Measurements from ENCODE around the gene DEFB129. TPM values are rescaled to one million over a fixed set of nuclear protein-coding genes. Genes with fewer than 3 reads are reported as not detected.

DEFB129 gene
- total RNA-seq, 1 experiment from 2014 or later, result not detected

Other genes with a start within 250 kb of the DEFB129 start
- gene DEFB125, start 139.6 kb upstream of the DEFB129 start, total RNA-seq (2014; rRNA removed; shearing (Covaris generic); ENCODE audit: low replicate concordance), result 0.14 TPM in 1 of 2 replicates, not detected in the other
- gene DEFB126, start 84.7 kb upstream of the DEFB129 start, total RNA-seq (2014; rRNA removed; shearing (Covaris generic); ENCODE audit: low replicate concordance), result not detected in 2 replicates
- gene DEFB127, start 69.8 kb upstream of the DEFB129 start, total RNA-seq (2014; rRNA removed; shearing (Covaris generic); ENCODE audit: low replicate concordance), result not detected in 2 replicates
- not detected in 2 replicates for gene DEFB128, start 37.5 kb upstream of the DEFB129 start, total RNA-seq (2014; rRNA removed; shearing (Covaris generic); ENCODE audit: low replicate concordance)
- gene DEFB132, start 30.5 kb downstream of the DEFB129 start, total RNA-seq (2014; rRNA removed; shearing (Covaris generic); ENCODE audit: low replicate concordance), result 0.22 TPM in 1 of 2 replicates, not detected in the other
- 1.8 and 2.0 TPM in 2 replicates for gene C20orf96, start 63.5 kb downstream of the DEFB129 start, total RNA-seq (2014; rRNA removed; shearing (Covaris generic); ENCODE audit: low replicate concordance)
- gene ZCCHC3, start 70.3 kb downstream of the DEFB129 start, total RNA-seq (2014; rRNA removed; shearing (Covaris generic); ENCODE audit: low replicate concordance), result 20.6 and 22.2 TPM in 2 replicates
- 8.3 and 18.0 TPM in 2 replicates for gene SOX12, start 98.3 kb downstream of the DEFB129 start, total RNA-seq (2014; rRNA removed; shearing (Covaris generic); ENCODE audit: low replicate concordance)
- 18.2 and 28.3 TPM in 2 replicates for gene NRSN2, start 119.9 kb downstream of the DEFB129 start, total RNA-seq (2014; rRNA removed; shearing (Covaris generic); ENCODE audit: low replicate concordance)
- gene TRIB3, start 153.5 kb downstream of the DEFB129 start, total RNA-seq (2014; rRNA removed; shearing (Covaris generic); ENCODE audit: low replicate concordance), result 122 and 197 TPM in 2 replicates
- 96.6 and 142 TPM in 2 replicates for gene RBCK1, start 181.0 kb downstream of the DEFB129 start, total RNA-seq (2014; rRNA removed; shearing (Covaris generic); ENCODE audit: low replicate concordance)
- 26.1 and 33.9 TPM in 2 replicates for gene TBC1D20, start 235.3 kb downstream of the DEFB129 start, total RNA-seq (2014; rRNA removed; shearing (Covaris generic); ENCODE audit: low replicate concordance)

All from Karpas-422 (cell line).